ENCODE results near the gene ITGB1BP1.

DNA sequence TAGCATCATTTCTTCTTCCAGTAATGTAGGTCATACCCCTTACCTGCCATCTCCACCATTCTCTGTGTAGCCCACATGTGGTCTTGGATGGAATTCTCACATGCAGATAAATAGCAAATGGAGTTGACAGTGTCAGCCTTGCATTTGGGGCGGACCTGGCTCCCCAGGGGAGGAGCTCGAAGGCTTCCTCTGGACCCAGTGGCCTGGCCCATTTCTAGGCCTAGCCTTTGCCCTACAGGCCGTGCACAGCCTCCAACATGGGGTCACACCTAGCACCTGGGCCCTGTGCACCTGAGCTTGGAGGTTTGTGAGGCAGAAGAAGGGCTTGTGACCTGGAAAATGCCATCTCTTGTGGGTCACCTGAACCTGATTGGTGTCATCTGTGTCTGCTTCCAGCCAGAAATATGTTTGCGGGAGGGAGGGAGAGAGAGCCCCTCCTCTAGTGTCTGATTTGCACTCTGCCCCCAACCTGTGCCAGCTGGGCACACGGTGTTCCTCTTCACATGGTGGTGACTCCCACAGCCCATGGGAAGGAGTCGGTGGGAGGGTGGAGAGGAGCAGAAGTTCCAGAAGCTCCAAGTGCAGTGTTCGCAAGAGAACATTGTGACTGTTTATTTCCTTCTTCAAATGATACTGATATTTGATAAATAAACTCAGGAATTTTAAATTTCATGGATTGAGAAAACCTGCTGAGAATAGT lies 33.0 kb downstream of the ITGB1BP1 start:
- TF ChIP-seq, protein P1, sequence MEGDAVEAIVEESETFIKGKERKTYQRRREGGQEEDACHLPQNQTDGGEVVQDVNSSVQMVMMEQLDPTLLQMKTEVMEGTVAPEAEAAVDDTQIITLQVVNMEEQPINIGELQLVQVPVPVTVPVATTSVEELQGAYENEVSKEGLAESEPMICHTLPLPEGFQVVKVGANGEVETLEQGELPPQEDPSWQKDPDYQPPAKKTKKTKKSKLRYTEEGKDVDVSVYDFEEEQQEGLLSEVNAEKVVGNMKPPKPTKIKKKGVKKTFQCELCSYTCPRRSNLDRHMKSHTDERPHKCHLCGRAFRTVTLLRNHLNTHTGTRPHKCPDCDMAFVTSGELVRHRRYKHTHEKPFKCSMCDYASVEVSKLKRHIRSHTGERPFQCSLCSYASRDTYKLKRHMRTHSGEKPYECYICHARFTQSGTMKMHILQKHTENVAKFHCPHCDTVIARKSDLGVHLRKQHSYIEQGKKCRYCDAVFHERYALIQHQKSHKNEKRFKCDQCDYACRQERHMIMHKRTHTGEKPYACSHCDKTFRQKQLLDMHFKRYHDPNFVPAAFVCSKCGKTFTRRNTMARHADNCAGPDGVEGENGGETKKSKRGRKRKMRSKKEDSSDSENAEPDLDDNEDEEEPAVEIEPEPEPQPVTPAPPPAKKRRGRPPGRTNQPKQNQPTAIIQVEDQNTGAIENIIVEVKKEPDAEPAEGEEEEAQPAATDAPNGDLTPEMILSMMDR (IDR thresholded peaks at IDR 0.05; ENCODE audit: low read length): no peak
- TF ChIP-seq EZH2 (IDR thresholded peaks at IDR 0.05; ENCODE audit: borderline replicate concordance, low read length): no peak

All from OCI-LY1 (cell line).